ENCODE measurements around the gene KIAA0513.

KIAA0513 gene

GRCh38 chr16:85087899-85088569, 60.4 kb downstream of the KIAA0513 start:
- Mint-ChIP-seq H3K27ac (no peak overlapping the region), H3K4me3 (no peak overlapping the region), H3K4me1 (ENCODE audit: low read depth) (peaks cover 16% of the 10 kb centered on the region), H3K36me3 (ENCODE audit: low read depth) (peaks cover 11% of the 10 kb centered on the region), H3K9me3 (no peaks in the 10 kb centered on the region), H3K27me3 (no peaks in the 10 kb centered on the region)
- DNase-seq = no peak

DNA sequence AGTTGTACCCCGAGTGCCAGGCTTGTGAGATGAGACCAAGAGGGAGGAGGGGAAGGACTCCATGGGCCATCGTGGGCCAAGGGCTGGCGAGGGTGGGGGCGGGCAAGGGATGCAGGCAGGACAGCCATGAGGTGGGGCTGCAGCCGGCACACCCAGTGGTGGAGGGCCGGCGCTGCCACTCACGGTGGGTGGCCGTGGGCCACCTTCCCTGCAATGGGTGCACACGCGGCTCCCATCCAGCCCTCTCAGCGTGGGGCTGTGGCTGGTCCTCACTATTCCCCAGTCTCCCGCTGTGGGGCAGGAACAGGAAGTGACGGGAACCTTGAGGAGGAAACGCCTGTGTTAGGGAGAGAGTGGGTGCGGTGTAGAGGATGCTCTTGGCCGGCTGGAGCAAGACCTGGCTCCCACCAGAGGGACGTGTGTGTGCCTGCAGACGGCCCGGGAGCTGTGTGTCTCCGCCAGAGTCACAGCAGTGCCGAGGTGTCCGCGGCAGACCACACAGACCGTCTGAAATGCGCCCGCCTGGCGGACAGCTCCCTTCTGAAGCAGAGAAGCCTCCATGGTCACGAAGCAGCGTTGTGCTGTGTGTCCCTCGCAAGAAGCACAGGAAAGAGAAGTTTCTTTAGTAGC, 61.1 kb downstream of the KIAA0513 start:
- no peak for DNase-seq
- no peak overlapping the region for H3K27ac Mint-ChIP-seq
- H3K36me3 Mint-ChIP-seq (ENCODE audit: low read depth) = peaks cover 11% of the 10 kb centered on the region
- no peaks in the 10 kb centered on the region for H3K27me3 Mint-ChIP-seq
- no peaks in the 10 kb centered on the region for H3K9me3 Mint-ChIP-seq
- H3K4me1 Mint-ChIP-seq (ENCODE audit: low read depth) = peaks cover 9% of the 10 kb centered on the region
- H3K4me3 Mint-ChIP-seq = no peak overlapping the region

GRCh38 chr16:85089525-85089924, 61.9 kb downstream of the KIAA0513 start:
- Mint-ChIP-seq H3K27ac (no peak overlapping the region), H3K9me3 (no peaks in the 10 kb centered on the region), H3K4me1 (ENCODE audit: low read depth) (peaks cover 9% of the 10 kb centered on the region), H3K4me3 (no peak overlapping the region), H3K27me3 (no peaks in the 10 kb centered on the region), H3K36me3 (ENCODE audit: low read depth) (peaks cover 11% of the 10 kb centered on the region)
- DNase-seq = no peak

DNA sequence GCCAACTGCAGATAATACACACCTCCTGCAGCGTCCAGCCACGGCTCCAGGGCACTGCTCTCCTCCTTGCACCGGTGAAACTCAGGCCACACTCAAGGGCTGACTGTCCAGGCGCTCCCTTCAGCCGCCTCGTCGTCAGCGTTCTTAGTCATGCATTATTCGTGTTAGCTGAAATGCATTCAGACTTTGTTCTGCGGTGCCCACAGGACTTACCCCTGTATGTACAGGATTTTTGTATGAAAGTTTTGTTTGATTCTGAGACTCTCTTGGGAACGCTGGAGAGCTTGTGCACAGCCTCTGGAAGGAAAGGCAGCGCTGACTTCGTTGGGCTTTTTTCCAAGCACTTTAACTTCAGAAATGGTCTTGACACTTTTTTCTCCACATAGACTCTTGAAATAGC, 62.6 kb downstream of the KIAA0513 start:
- Mint-ChIP-seq H3K9me3 (no peaks in the 10 kb centered on the region), H3K4me3 (no peak overlapping the region), H3K36me3 (ENCODE audit: low read depth) (peaks cover 11% of the 10 kb centered on the region), H3K4me1 (ENCODE audit: low read depth) (peaks cover 9% of the 10 kb centered on the region), H3K27ac (no peak overlapping the region), H3K27me3 (no peaks in the 10 kb centered on the region)
- no peak for DNase-seq

- Mint-ChIP-seq H3K27me3 (no peaks in the 10 kb centered on the region), H3K27ac (no peak overlapping the region), H3K4me1 (ENCODE audit: low read depth) (peaks cover 9% of the 10 kb centered on the region), H3K4me3 (no peak overlapping the region), H3K9me3 (no peaks in the 10 kb centered on the region), H3K36me3 (ENCODE audit: low read depth) (peaks cover 11% of the 10 kb centered on the region)
- no peak for DNase-seq
These were observed 63.4 kb downstream of the KIAA0513 start for GRCh38 chr16:85090873-85091521.

DNA sequence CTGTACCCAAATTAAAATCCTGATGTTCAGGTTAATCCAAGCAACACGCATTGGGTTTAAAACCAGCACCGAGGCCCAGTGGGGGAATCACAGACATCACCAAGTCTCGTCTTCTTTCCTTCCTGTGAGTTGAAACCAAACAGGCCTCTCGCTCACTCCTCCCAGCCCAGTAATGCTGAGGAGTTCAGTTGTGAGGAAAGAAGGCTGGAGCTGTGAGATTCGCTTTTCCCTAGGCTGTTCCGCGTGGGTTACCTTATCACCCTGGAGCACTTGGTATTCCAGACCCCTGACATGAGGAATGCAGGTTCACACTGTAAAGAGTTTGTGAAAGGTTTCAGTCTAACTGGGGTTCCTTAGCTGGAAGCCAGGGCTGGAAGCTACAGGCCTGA, 63.9 kb downstream of the KIAA0513 start:
- Mint-ChIP-seq H3K36me3 (ENCODE audit: low read depth) (peaks cover 11% of the 10 kb centered on the region), H3K27ac (no peak overlapping the region), H3K9me3 (no peaks in the 10 kb centered on the region), H3K4me1 (ENCODE audit: low read depth) (peaks cover 6% of the 10 kb centered on the region), H3K27me3 (no peaks in the 10 kb centered on the region), H3K4me3 (no peak overlapping the region)
- no peak for DNase-seq

GRCh38 chr16:85092309-85092708, 64.7 kb downstream of the KIAA0513 start:
- Mint-ChIP-seq H3K36me3 (ENCODE audit: low read depth) (peaks cover 11% of the 10 kb centered on the region), H3K9me3 (no peaks in the 10 kb centered on the region), H3K27ac (no peak overlapping the region), H3K4me1 (ENCODE audit: low read depth) (no peaks in the 10 kb centered on the region), H3K4me3 (no peak overlapping the region), H3K27me3 (no peaks in the 10 kb centered on the region)
- no peak for DNase-seq

DNA sequence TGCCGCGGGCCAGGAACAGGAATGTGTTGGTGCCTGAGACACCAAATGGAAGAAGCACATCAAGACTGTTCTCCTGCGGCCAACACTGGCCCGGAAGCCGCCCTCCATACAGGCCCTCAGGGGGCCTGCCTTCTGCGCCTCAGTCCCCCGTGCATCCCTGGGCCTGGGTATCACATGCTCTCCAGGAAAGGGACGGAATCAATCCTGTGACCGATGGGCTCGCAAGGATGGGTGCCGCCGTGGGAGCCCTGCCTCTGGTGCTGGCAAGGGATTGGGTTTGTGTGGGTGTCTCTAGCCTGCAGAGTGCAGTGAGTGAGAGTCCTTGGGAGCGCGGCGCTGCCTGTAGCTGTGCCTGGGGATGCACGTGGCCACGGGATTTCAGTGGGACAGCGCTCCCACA, 65.3 kb downstream of the KIAA0513 start:
- Mint-ChIP-seq H3K27me3 (no peaks in the 10 kb centered on the region), H3K27ac (no peak overlapping the region), H3K9me3 (no peaks in the 10 kb centered on the region), H3K36me3 (ENCODE audit: low read depth) (peaks cover 10% of the 10 kb centered on the region), H3K4me3 (no peak overlapping the region), H3K4me1 (ENCODE audit: low read depth) (no peaks in the 10 kb centered on the region)
- no peak for DNase-seq

DNA sequence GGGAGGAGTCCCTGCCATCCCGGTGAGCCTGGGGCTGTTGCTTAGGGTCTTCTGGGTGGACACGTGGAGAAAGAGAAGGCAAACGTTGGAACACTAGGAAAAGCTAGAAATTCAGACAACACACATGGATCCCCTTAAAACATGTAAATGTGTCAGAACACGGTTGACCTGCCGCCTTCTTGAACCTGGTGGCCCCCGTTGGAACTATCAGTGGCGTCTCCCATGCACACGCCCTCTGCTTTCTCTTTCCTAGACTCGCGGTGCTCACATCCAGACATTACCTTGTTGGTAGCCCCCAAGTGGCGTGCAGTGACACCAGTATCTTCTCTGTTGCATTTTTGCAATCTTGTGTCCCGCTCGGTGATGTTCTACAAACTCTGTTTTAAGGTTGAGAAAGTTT, 66.1 kb downstream of the KIAA0513 start:
- Mint-ChIP-seq H3K27me3 (no peaks in the 10 kb centered on the region), H3K9me3 (no peaks in the 10 kb centered on the region), H3K4me3 (no peak overlapping the region), H3K36me3 (ENCODE audit: low read depth) (peaks cover 3% of the 10 kb centered on the region), H3K4me1 (ENCODE audit: low read depth) (no peaks in the 10 kb centered on the region), H3K27ac (no peak overlapping the region)
- DNase-seq = no peak

GRCh38 chr16:85094176-85094805, 66.7 kb downstream of the KIAA0513 start:
- no peaks in the 10 kb centered on the region for H3K36me3 Mint-ChIP-seq (ENCODE audit: low read depth)
- H3K27ac Mint-ChIP-seq = no peak overlapping the region
- DNase-seq = no peak
- no peaks in the 10 kb centered on the region for H3K9me3 Mint-ChIP-seq
- H3K27me3 Mint-ChIP-seq = no peaks in the 10 kb centered on the region
- H3K4me1 Mint-ChIP-seq (ENCODE audit: low read depth) = no peaks in the 10 kb centered on the region
- H3K4me3 Mint-ChIP-seq = no peak overlapping the region

GRCh38 chr16:85094812-85095211, 67.2 kb downstream of the KIAA0513 start:
- DNase-seq = no peak
- Mint-ChIP-seq H3K4me1 (ENCODE audit: low read depth) (no peaks in the 10 kb centered on the region), H3K27me3 (no peaks in the 10 kb centered on the region), H3K9me3 (no peaks in the 10 kb centered on the region), H3K27ac (no peak overlapping the region), H3K4me3 (no peak overlapping the region), H3K36me3 (ENCODE audit: low read depth) (no peaks in the 10 kb centered on the region)

GRCh38 chr16:85096921-85097320, 69.3 kb downstream of the KIAA0513 start:
- Mint-ChIP-seq H3K36me3 (ENCODE audit: low read depth) (no peaks in the 10 kb centered on the region), H3K27ac (no peak overlapping the region), H3K4me3 (no peak overlapping the region), H3K4me1 (ENCODE audit: low read depth) (peaks cover 5% of the 10 kb centered on the region), H3K27me3 (no peaks in the 10 kb centered on the region), H3K9me3 (no peaks in the 10 kb centered on the region)
- DNase-seq = no peak

DNA sequence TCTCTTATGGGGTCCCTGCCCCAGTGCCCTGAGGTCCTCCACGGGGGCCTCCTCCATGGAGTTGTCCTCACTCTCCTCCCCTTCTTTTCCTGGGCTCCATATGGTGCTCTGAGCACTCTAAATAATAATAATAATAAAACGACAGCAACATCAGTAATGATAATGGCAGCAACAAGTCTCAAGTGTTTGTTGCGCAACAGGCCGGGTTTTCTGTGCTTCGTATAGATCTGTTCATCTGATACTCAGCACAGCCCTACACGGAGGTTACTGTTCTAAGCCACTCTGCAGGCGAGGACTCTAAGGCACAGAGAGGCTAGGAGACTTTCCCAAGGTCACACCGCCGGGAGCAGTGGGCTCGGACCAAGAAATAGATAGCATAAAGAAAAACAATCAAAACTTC, 71.0 kb downstream of the KIAA0513 start:
- Mint-ChIP-seq H3K36me3 (ENCODE audit: low read depth) (no peaks in the 10 kb centered on the region), H3K27me3 (no peaks in the 10 kb centered on the region), H3K4me3 (no peak overlapping the region), H3K27ac (no peak overlapping the region), H3K4me1 (ENCODE audit: low read depth) (peaks cover 18% of the 10 kb centered on the region), H3K9me3 (no peaks in the 10 kb centered on the region)
- no peak for DNase-seq

GRCh38 chr16:85100265-85100664, 72.7 kb downstream of the KIAA0513 start:
- Mint-ChIP-seq H3K27ac (no peak overlapping the region), H3K36me3 (ENCODE audit: low read depth) (no peaks in the 10 kb centered on the region), H3K9me3 (no peaks in the 10 kb centered on the region), H3K4me1 (ENCODE audit: low read depth) (peaks cover 32% of the 10 kb centered on the region), H3K27me3 (no peaks in the 10 kb centered on the region), H3K4me3 (no peak overlapping the region)
- no peak for DNase-seq

Data from activated T-cell treated with anti-CD3 and anti-CD28 coated beads, Interleukin-2, amount 50 U/mL, for 24 hours (primary cell).